ENCODE results near the gene ZNF444. TPM values are rescaled to one million over a fixed set of nuclear protein-coding genes. Genes with fewer than 3 reads are reported as not detected.

Gene ZNF444
- total and polyA plus RNA-seq, 10 donors = 17.0 to 35.1 (median 22.8) TPM

DNA sequence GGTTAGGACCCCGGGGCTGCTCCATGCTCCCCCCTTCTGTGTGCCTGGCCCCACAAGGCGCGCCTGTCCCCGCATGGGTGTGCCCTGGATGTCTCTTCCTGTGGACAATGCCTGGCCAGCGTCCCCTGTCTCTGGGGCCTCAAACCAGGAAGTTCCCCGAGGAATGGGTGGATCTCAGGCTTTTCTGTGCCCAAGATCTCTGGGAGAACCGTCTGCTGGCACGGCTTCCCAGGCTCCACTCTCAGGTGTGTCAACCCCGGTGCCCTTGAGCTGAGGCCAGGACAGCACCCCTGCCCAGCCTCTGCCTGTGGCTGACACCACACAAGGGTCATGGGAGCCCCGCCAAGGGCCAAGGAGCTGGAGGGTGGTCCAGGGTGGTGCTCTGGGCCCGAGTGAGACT lies 15.7 kb downstream of the ZNF444 start:
- H3K4me1 ChIP-seq = peaks cover 0 to 13% (median 0%) of the 10 kb centered on the region in 6 donors
- H3K27ac ChIP-seq = peak overlapping the region; percentile 27 to 79 (median 60)
- TF ChIP-seq, protein P1, sequence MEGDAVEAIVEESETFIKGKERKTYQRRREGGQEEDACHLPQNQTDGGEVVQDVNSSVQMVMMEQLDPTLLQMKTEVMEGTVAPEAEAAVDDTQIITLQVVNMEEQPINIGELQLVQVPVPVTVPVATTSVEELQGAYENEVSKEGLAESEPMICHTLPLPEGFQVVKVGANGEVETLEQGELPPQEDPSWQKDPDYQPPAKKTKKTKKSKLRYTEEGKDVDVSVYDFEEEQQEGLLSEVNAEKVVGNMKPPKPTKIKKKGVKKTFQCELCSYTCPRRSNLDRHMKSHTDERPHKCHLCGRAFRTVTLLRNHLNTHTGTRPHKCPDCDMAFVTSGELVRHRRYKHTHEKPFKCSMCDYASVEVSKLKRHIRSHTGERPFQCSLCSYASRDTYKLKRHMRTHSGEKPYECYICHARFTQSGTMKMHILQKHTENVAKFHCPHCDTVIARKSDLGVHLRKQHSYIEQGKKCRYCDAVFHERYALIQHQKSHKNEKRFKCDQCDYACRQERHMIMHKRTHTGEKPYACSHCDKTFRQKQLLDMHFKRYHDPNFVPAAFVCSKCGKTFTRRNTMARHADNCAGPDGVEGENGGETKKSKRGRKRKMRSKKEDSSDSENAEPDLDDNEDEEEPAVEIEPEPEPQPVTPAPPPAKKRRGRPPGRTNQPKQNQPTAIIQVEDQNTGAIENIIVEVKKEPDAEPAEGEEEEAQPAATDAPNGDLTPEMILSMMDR (IDR thresholded peaks at IDR 0.05 in 8 of 11, conservative IDR thresholded peaks at IDR 0.05 in 3 of 11) = no peak
- peak in 2 of 3 donors; percentile 26 to 39 for TF ChIP-seq POLR2AphosphoS5 (IDR thresholded peaks at IDR 0.05)
- no peak for TF ChIP-seq POLR2A (IDR thresholded peaks at IDR 0.05)
- no peaks in the 10 kb centered on the region for H3K9me3 ChIP-seq
- DNase-seq = no peak
- intact Hi-C loops (cut with DNase I; ENCODE audit: low total_unique reads) = no loop called here
- 66 to 90% (median 76%) methylated on average over 6 to 11 of the region's 11 CpGs for WGBS, 5 donors
- H3K27me3 ChIP-seq (replicated peaks in 1 of 7) = no peaks in the 10 kb centered on the region
- peaks cover 0 to 88% (median 36%) of the 10 kb centered on the region in 6 donors for H3K36me3 ChIP-seq
- no peak overlapping the region for H3K4me3 ChIP-seq

DNA sequence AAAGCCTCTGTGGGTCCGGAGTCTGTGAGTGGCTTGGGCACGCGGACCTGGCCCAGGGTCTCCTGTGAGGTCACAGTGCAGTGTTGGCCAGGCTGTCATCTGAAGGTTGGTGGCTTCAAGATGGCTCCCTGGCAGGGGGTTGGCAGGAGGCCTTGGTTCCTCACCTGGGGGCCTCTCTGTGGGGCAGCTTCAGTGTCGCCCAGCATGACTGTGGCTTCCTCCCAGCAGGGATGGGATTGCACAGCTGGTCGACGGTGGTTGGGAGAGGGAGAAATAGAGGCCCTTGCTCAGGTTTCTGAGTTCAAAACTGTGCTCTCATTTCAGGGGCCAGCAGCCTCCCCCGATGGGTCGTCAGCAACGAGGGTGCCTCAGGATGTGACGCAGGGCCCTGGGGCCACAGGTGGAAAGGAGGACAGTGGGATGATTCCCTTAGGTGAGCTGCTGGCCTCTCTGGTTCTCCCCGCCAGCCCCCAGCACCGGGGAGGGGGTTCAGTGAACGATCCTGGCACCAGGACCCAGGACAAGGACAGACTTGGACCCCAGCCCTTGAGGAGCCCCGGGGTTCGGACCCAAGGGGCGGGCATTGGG lies 17.2 kb downstream of the ZNF444 start:
- no peaks in the 10 kb centered on the region for H3K9me3 ChIP-seq
- peaks cover 0 to 85% (median 36%) of the 10 kb centered on the region in 6 donors for H3K36me3 ChIP-seq
- H3K4me1 ChIP-seq = peaks cover 0 to 13% (median 0%) of the 10 kb centered on the region in 6 donors
- H3K27ac ChIP-seq = no peak overlapping the region
- no peak overlapping the region for H3K4me3 ChIP-seq
- DNase-seq = no peak
- intact Hi-C loops (cut with DNase I; ENCODE audit: low total_unique reads) = no loop called here
- TF ChIP-seq POLR2AphosphoS5 (IDR thresholded peaks at IDR 0.05) = no peak
- TF ChIP-seq, protein P1 (IDR thresholded peaks at IDR 0.05 in 8 of 11, conservative IDR thresholded peaks at IDR 0.05 in 3 of 11) = no peak
- TF ChIP-seq POLR2A (IDR thresholded peaks at IDR 0.05) = no peak
- 92 to 95% (median 94%) methylated on average over 13 to 16 of the region's 16 CpGs for WGBS, 5 donors
- H3K27me3 ChIP-seq (replicated peaks in 1 of 7) = no peaks in the 10 kb centered on the region

DNA sequence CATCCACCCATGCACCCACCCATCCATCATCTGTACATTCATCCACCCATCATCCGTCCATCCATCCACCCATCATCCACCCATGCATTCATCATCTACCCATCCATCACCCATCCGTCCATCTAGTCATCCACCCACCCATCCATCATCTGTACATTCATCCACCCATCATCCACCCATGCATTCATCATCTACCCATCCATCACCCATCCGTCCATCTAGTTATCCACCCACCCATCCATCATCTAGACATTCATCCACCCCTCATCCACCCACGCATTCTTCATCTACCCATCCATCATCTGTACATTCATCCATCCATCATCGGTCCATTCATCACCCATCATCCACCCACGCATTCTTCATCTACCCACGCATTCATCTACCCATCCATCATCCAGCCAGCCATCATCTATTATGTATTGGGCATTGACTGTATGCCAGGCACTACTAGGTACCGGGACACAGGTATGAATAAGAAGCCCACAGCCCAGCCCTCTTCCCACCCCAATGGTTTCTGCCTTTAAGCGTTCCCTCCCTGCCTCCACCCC lies 18.0 kb downstream of the ZNF444 start:
- Histone ChIP-seq H3K27me3 (replicated peaks in 1 of 7) (no peaks in the 10 kb centered on the region), H3K4me1 (peaks cover 0 to 13% (median 0%) of the 10 kb centered on the region in 6 donors), H3K4me3 (no peak overlapping the region), H3K9me3 (no peaks in the 10 kb centered on the region), H3K36me3 (peaks cover 0 to 77% (median 36%) of the 10 kb centered on the region in 6 donors), H3K27ac (no peak overlapping the region)
- no peak for DNase-seq
- intact Hi-C loops (cut with DNase I; ENCODE audit: low total_unique reads) = no loop called here
- TF ChIP-seq, protein P1 (IDR thresholded peaks at IDR 0.05 in 8 of 11, conservative IDR thresholded peaks at IDR 0.05 in 3 of 11) = no peak
- TF ChIP-seq POLR2A (IDR thresholded peaks at IDR 0.05) = no peak
- no peak for TF ChIP-seq POLR2AphosphoS5 (IDR thresholded peaks at IDR 0.05)
- 93 to 97% (median 95%) methylated on average over 9 of the region's 9 CpGs for WGBS, 5 donors

DNA sequence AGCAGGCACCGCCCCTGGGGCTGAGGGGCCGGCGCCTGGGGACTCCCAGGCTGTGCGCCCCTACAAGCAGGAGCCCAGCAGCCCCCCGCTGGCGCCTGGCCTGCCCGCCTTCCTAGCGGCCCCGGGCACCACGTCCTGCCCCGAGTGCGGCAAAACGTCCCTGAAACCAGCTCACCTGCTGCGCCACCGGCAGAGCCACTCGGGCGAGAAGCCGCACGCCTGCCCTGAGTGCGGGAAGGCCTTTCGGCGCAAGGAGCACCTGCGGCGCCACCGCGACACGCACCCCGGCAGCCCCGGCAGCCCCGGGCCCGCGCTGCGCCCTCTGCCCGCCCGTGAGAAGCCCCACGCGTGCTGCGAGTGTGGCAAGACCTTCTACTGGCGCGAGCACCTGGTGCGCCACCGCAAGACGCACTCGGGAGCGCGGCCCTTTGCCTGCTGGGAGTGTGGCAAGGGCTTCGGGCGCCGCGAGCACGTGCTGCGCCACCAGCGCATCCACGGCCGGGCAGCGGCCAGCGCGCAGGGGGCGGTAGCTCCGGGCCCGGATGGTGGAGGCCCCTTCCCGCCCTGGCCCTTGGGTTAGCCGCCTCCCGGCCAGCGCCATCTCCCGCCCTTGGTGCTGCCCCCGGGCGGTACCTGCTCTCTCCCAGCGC lies 18.7 kb downstream of the ZNF444 start:
- peaks cover 0 to 13% (median 0%) of the 10 kb centered on the region in 6 donors for H3K4me1 ChIP-seq
- DNase-seq = no peak
- intact Hi-C loops (cut with DNase I; ENCODE audit: low total_unique reads) = no loop called here
- no peak overlapping the region for H3K4me3 ChIP-seq
- no peaks in the 10 kb centered on the region for H3K27me3 ChIP-seq (replicated peaks in 1 of 7)
- no peaks in the 10 kb centered on the region for H3K9me3 ChIP-seq
- WGBS, 5 donors = 97 to 98% (median 97%) methylated on average over 41 to 69 of the region's 69 CpGs
- TF ChIP-seq POLR2AphosphoS5 (IDR thresholded peaks at IDR 0.05) (no peak), POLR2A (IDR thresholded peaks at IDR 0.05) (no peak)
- TF ChIP-seq, protein P1 (IDR thresholded peaks at IDR 0.05 in 8 of 11, conservative IDR thresholded peaks at IDR 0.05 in 3 of 11) = no peak
- peaks cover 0 to 70% (median 36%) of the 10 kb centered on the region in 6 donors for H3K36me3 ChIP-seq
- H3K27ac ChIP-seq = no peak overlapping the region
